ENCODE results near the gene TAC4.

DNA sequence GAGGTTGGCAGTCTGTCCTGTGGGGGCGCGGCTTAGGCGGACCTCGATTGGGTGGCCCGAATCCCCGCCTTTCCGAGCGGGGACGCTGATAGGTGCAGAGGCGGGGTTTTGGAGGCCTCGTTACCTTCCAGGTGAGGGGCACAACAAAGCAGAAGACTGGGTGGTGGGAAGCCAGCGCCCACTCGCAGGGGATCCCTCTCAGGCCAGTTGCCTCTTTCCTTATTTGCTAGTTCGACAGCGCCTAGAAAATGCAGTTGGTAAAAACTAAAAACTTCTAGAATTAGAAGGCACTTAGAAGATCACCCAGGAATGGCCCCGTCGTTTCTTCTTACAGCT is 58.7 kb downstream of the TAC4 start:
- TF ChIP-seq, protein P1, sequence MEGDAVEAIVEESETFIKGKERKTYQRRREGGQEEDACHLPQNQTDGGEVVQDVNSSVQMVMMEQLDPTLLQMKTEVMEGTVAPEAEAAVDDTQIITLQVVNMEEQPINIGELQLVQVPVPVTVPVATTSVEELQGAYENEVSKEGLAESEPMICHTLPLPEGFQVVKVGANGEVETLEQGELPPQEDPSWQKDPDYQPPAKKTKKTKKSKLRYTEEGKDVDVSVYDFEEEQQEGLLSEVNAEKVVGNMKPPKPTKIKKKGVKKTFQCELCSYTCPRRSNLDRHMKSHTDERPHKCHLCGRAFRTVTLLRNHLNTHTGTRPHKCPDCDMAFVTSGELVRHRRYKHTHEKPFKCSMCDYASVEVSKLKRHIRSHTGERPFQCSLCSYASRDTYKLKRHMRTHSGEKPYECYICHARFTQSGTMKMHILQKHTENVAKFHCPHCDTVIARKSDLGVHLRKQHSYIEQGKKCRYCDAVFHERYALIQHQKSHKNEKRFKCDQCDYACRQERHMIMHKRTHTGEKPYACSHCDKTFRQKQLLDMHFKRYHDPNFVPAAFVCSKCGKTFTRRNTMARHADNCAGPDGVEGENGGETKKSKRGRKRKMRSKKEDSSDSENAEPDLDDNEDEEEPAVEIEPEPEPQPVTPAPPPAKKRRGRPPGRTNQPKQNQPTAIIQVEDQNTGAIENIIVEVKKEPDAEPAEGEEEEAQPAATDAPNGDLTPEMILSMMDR (IDR thresholded peaks at IDR 0.05; ENCODE audit: insufficient read depth, low read length), result no peak
- TF ChIP-seq POLR2AphosphoS5 (IDR thresholded peaks at IDR 0.05; ENCODE audit: low read depth), result no peak
- TF ChIP-seq, protein P2, sequence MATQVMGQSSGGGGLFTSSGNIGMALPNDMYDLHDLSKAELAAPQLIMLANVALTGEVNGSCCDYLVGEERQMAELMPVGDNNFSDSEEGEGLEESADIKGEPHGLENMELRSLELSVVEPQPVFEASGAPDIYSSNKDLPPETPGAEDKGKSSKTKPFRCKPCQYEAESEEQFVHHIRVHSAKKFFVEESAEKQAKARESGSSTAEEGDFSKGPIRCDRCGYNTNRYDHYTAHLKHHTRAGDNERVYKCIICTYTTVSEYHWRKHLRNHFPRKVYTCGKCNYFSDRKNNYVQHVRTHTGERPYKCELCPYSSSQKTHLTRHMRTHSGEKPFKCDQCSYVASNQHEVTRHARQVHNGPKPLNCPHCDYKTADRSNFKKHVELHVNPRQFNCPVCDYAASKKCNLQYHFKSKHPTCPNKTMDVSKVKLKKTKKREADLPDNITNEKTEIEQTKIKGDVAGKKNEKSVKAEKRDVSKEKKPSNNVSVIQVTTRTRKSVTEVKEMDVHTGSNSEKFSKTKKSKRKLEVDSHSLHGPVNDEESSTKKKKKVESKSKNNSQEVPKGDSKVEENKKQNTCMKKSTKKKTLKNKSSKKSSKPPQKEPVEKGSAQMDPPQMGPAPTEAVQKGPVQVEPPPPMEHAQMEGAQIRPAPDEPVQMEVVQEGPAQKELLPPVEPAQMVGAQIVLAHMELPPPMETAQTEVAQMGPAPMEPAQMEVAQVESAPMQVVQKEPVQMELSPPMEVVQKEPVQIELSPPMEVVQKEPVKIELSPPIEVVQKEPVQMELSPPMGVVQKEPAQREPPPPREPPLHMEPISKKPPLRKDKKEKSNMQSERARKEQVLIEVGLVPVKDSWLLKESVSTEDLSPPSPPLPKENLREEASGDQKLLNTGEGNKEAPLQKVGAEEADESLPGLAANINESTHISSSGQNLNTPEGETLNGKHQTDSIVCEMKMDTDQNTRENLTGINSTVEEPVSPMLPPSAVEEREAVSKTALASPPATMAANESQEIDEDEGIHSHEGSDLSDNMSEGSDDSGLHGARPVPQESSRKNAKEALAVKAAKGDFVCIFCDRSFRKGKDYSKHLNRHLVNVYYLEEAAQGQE (IDR thresholded peaks at IDR 0.05; ENCODE audit: insufficient replicate concordance, low read depth), result no peak
- TF ChIP-seq SPI1 (IDR thresholded peaks at IDR 0.05; ENCODE audit: borderline replicate concordance, low read depth), result no peak

All from HL-60 (cell line).